Coronary artery (tissue), 2 donors: ENCODE data around the gene ZNF525.
"Not testable (repeated sequence)": the region's sequence is repeated elsewhere in the genome, so short reads cannot be mapped to it uniquely, and the experiment has no call there.

Source experiments
- DNase-seq: peaks from one replicate; pipeline ENCODE4 v3.0.0-alpha.2; 2017; ENCODE audit warnings: low spot score
- H3K27ac ChIP-seq, 2 donors: fragments of 200-600 bp; sonication (generic); one replicate each; pipeline ENCODE4 v1.5.1; 2016 to 2019
- H3K4me3 ChIP-seq: fragments of 200-600 bp; sonication (generic); 2 replicates; pipeline ENCODE4 v1.5.1; 2016; ENCODE audit warnings: mild to moderate bottlenecking, moderate library complexity
- CTCF ChIP-seq: fragments of 200-600 bp; sonication (generic); IDR thresholded peaks from one replicate; pipeline ENCODE4 v1.5.1; 2019; ENCODE audit warnings: antibody characterized with exemption

The ZNF525 gene

GRCh38 chr19:53357821-53358581, 7.5 kb upstream of the ZNF525 start:
- Histone ChIP-seq H3K27ac (no peak overlapping the region), H3K4me3 (no peak overlapping the region)
- no peak for TF ChIP-seq CTCF
- no peak for DNase-seq

- not testable (repeated sequence) for DNase-seq, H3K27ac ChIP-seq, H3K4me3 ChIP-seq
Measured at GRCh38 chr19:53360056-53360455, 5.4 kb upstream of the ZNF525 start.

GRCh38 chr19:53365899-53366493, 491 bp downstream of the ZNF525 start:
- Histone ChIP-seq H3K4me3 (peak overlapping the region; percentile 77), H3K27ac (peak overlapping the region; percentile 65 to 75)
- DNase-seq, result no peak
- no peak for TF ChIP-seq CTCF

- TF ChIP-seq CTCF, result no peak
Measured at GRCh38 chr19:53372196-53372595, 6.7 kb downstream of the ZNF525 start.

GRCh38 chr19:53374288-53374687, 8.8 kb downstream of the ZNF525 start:
- Histone ChIP-seq H3K4me3 (no peak overlapping the region), H3K27ac (no peak overlapping the region)
- DNase-seq, result no peak
- no peak for TF ChIP-seq CTCF

More at GRCh38 chr19:53372196-53372595, 6.7 kb downstream of the ZNF525 start:
- DNase-seq, result no peak
- H3K27ac ChIP-seq, result no peak overlapping the region
- H3K4me3 ChIP-seq, result no peak overlapping the region

GRCh38 chr19:53374743-53375142, 9.2 kb downstream of the ZNF525 start:
- DNase-seq, result no peak
- H3K27ac ChIP-seq, result no peak overlapping the region
- no peak for TF ChIP-seq CTCF

GRCh38 chr19:53381376-53381775, 15.9 kb downstream of the ZNF525 start:
- TF ChIP-seq CTCF, result no peak
- no peak overlapping the region for H3K4me3 ChIP-seq
- H3K27ac ChIP-seq, result no peak overlapping the region
- no peak for DNase-seq

More at GRCh38 chr19:53374743-53375142, 9.2 kb downstream of the ZNF525 start:
- no peak overlapping the region for H3K4me3 ChIP-seq
